ENCODE results near the gene CNOT2. TPM values are rescaled to one million over a fixed set of nuclear protein-coding genes. Genes with fewer than 3 reads are reported as not detected.
A peak's percentile ranks its signal among the peaks of the same experiment; 100 is the strongest.
"Not testable (repeated sequence)": the region's sequence is repeated elsewhere in the genome, so short reads cannot be mapped to it uniquely, and the experiment has no call there.

CNOT2 gene
- total RNA-seq, 2 experiments from 2014 or later = 76.2 to 78.2 TPM

GRCh38 chr12:70275045-70275444, 31.8 kb downstream of the CNOT2 start:
- no peak overlapping the region for H3K4me3 Mint-ChIP-seq
- DNase-seq = no peak
- peaks cover 46% of the 10 kb centered on the region for H3K36me3 Mint-ChIP-seq (ENCODE audit: low read depth)
- peaks cover 18% of the 10 kb centered on the region for H3K4me1 Mint-ChIP-seq (ENCODE audit: low read depth)
- ATAC-seq = no peak
- CTCF ChIA-PET = no interaction called here
- POLR2A ChIA-PET = interaction anchor here (0.6 kb wide), 1 partner anchor 169 kb away, joined by 3 read pairs; no protein-coding TSS in a partner anchor
- peak overlapping the region; percentile 10 for H3K27ac Mint-ChIP-seq
- no peaks in the 10 kb centered on the region for H3K27me3 Mint-ChIP-seq (ENCODE audit: low read depth)
- H3K9me3 Mint-ChIP-seq (ENCODE audit: insufficient read depth) = peaks cover 7% of the 10 kb centered on the region

GRCh38 chr12:70277973-70278372, 34.7 kb downstream of the CNOT2 start:
- Mint-ChIP-seq H3K4me1 (ENCODE audit: low read depth) (peaks cover 12% of the 10 kb centered on the region), H3K27me3 (ENCODE audit: low read depth) (no peaks in the 10 kb centered on the region), H3K36me3 (ENCODE audit: low read depth) (peaks cover 44% of the 10 kb centered on the region), H3K4me3 (no peak overlapping the region), H3K9me3 (ENCODE audit: insufficient read depth) (peaks cover 7% of the 10 kb centered on the region), H3K27ac (no peak overlapping the region)
- ATAC-seq = no peak
- CTCF ChIA-PET = no interaction called here
- DNase-seq = no peak
- POLR2A ChIA-PET = no interaction called here

DNA sequence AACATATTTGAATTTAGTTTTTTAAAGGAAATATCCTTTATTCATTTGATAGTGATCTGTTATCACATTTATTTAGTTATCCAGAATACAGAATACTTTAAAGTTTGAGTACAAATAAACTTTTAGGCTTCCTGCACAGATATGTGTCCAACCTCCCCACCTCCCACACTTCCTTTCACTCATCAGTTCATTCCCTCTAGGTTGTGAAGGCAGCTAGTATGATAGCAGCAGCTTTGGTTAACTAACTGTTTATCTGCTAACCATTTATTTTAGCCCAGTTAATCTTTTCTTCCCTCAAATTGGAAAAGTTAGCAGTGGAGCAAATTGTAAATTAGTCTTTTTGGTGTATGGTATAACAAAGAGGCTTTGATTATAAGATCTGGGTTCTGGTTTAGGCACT, 35.7 kb downstream of the CNOT2 start:
- CTCF ChIA-PET = no interaction called here
- H3K27ac Mint-ChIP-seq = no peak overlapping the region
- POLR2A ChIA-PET = no interaction called here
- peaks cover 40% of the 10 kb centered on the region for H3K36me3 Mint-ChIP-seq (ENCODE audit: low read depth)
- H3K4me1 Mint-ChIP-seq (ENCODE audit: low read depth) = peaks cover 12% of the 10 kb centered on the region
- H3K9me3 Mint-ChIP-seq (ENCODE audit: insufficient read depth) = peaks cover 7% of the 10 kb centered on the region
- DNase-seq = no peak
- no peaks in the 10 kb centered on the region for H3K27me3 Mint-ChIP-seq (ENCODE audit: low read depth)
- ATAC-seq = no peak
- no peak overlapping the region for H3K4me3 Mint-ChIP-seq

DNA sequence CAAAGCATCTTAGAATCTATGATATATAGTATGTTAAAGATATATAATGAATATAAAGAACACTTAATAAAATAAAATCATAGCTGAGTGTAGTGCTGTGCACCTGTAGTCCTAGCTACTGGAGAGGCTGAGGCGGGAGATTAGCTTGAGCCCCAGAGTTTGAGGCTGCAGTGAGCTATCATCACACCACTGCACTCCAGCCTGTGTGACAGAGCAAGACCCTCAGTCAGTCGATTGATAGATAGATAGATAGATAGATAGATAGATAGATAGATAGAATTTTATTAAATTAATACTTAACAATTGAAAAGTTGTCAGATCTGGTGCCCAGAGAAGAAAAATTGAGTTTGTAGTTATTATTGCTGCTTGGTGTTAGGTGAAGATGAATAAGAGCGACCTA, 40.0 kb downstream of the CNOT2 start:
- Mint-ChIP-seq H3K27ac (no peak overlapping the region), H3K9me3 (ENCODE audit: insufficient read depth) (no peaks in the 10 kb centered on the region), H3K27me3 (ENCODE audit: low read depth) (no peaks in the 10 kb centered on the region), H3K4me1 (ENCODE audit: low read depth) (no peaks in the 10 kb centered on the region), H3K36me3 (ENCODE audit: low read depth) (peaks cover 33% of the 10 kb centered on the region), H3K4me3 (no peak overlapping the region)
- ChIA-PET CTCF (interaction anchor here (0.6 kb wide), 1 partner anchor 10 kb away, joined by 3 read pairs; no protein-coding TSS in a partner anchor), POLR2A (no interaction called here)
- no peak for DNase-seq
- no peak for ATAC-seq

- H3K9me3 Mint-ChIP-seq (ENCODE audit: insufficient read depth) = peaks cover 4% of the 10 kb centered on the region
- POLR2A ChIA-PET = no interaction called here
- ATAC-seq (no peak), DNase-seq (no peak)
- H3K27ac Mint-ChIP-seq = no peak overlapping the region
- no peaks in the 10 kb centered on the region for H3K27me3 Mint-ChIP-seq (ENCODE audit: low read depth)
- no peak overlapping the region for H3K4me3 Mint-ChIP-seq
- CTCF ChIA-PET = no interaction called here
- peaks cover 48% of the 10 kb centered on the region for H3K36me3 Mint-ChIP-seq (ENCODE audit: low read depth)
- H3K4me1 Mint-ChIP-seq (ENCODE audit: low read depth) = peaks cover 3% of the 10 kb centered on the region
These were observed 45.6 kb downstream of the CNOT2 start for GRCh38 chr12:70288817-70289216.

DNA sequence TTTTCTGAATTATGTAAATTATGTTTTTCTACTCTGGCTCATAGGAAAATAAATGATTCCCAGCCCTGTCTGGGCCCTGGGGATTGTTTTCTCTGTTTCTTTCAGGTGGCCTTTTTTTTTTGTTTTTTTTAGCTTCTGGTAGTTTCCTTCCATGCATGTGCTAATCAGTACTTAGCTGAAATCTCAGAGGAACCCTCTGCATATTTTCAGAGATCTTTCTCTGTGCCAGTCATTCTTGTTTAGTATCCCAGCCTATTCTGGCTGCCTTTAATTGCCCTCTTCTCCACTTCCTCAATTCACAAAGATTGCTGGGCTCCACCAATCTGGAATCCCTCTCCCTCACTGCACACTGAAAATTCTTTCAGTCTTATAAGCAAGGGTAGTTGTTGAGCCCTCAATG, 46.9 kb downstream of the CNOT2 start:
- ATAC-seq (no peak), DNase-seq (no peak)
- POLR2A ChIA-PET = no interaction called here
- no peak overlapping the region for H3K27ac Mint-ChIP-seq
- H3K9me3 Mint-ChIP-seq (ENCODE audit: insufficient read depth) = peaks cover 4% of the 10 kb centered on the region
- peaks cover 57% of the 10 kb centered on the region for H3K36me3 Mint-ChIP-seq (ENCODE audit: low read depth)
- CTCF ChIA-PET = no interaction called here
- H3K4me3 Mint-ChIP-seq = no peak overlapping the region
- peaks cover 3% of the 10 kb centered on the region for H3K4me1 Mint-ChIP-seq (ENCODE audit: low read depth)
- H3K27me3 Mint-ChIP-seq (ENCODE audit: low read depth) = no peaks in the 10 kb centered on the region

GRCh38 chr12:70292017-70292776, 49.0 kb downstream of the CNOT2 start:
- peaks cover 54% of the 10 kb centered on the region for H3K36me3 Mint-ChIP-seq (ENCODE audit: low read depth)
- DNase-seq (no peak), ATAC-seq (no peak)
- ChIA-PET POLR2A (no interaction called here), CTCF (no interaction called here)
- peaks cover 3% of the 10 kb centered on the region for H3K4me1 Mint-ChIP-seq (ENCODE audit: low read depth)
- no peaks in the 10 kb centered on the region for H3K27me3 Mint-ChIP-seq (ENCODE audit: low read depth)
- H3K27ac Mint-ChIP-seq = no peak overlapping the region
- H3K9me3 Mint-ChIP-seq (ENCODE audit: insufficient read depth) = peaks cover 4% of the 10 kb centered on the region
- H3K4me3 Mint-ChIP-seq = no peak overlapping the region

- Mint-ChIP-seq H3K27ac (peak overlapping the region; percentile 74), H3K4me1 (ENCODE audit: low read depth) (peaks cover 18% of the 10 kb centered on the region), H3K36me3 (ENCODE audit: low read depth) (peaks cover 50% of the 10 kb centered on the region)
- H3K4me3 Mint-ChIP-seq; POLR2A ChIA-PET; ATAC-seq; CTCF ChIA-PET; H3K9me3 Mint-ChIP-seq (ENCODE audit: insufficient read depth); H3K27me3 Mint-ChIP-seq (ENCODE audit: low read depth): not testable (repeated sequence)
- peak; percentile 38 for DNase-seq
These were observed 61.7 kb downstream of the CNOT2 start for GRCh38 chr12:70304684-70305555.

DNA sequence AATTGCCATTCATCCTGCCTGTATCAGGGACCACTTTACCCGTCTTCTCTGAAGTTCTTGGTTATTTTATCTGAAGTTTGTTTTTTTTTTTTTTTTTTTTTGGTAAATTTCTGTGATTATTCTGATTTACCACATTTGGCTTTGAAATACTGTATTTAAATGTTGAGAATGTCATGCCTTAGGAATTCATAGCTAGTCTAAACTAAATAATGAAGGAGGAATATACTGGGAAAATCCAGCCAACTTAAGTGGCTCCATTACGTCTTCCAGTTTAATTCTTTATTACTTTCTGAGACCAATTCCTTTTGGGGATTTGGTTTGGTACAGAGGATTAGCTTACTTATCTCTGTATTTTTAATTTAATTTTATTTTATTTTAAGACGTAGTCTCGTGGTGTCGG, 62.6 kb downstream of the CNOT2 start:
- Mint-ChIP-seq H3K4me1 (ENCODE audit: low read depth) (peaks cover 18% of the 10 kb centered on the region), H3K36me3 (ENCODE audit: low read depth) (peaks cover 48% of the 10 kb centered on the region), H3K27me3 (ENCODE audit: low read depth) (no peaks in the 10 kb centered on the region), H3K27ac (no peak overlapping the region), H3K4me3 (no peak overlapping the region), H3K9me3 (ENCODE audit: insufficient read depth) (no peaks in the 10 kb centered on the region)
- ChIA-PET CTCF (no interaction called here), POLR2A (no interaction called here)
- ATAC-seq (no peak), DNase-seq (no peak)

DNA sequence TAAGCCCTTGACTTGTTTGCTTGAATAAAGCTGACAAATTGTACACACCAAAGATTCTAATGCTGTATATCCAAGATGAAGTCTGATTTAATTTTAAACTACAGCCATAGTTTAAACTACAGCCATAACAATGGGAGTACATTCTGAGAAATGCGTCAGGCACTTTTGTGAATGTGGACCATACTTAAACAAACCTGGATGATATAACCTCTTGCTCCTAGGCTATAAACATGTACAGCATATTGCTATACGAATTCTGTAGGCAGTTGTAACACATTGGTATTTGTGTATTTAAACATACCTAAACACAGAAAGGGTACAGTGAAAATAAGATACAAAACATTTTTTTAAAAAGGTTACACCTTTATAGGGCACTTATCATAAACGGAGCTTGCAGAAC, 63.4 kb downstream of the CNOT2 start:
- peaks cover 46% of the 10 kb centered on the region for H3K36me3 Mint-ChIP-seq (ENCODE audit: low read depth)
- DNase-seq (no peak), ATAC-seq (no peak)
- ChIA-PET POLR2A (no interaction called here), CTCF (no interaction called here)
- peaks cover 18% of the 10 kb centered on the region for H3K4me1 Mint-ChIP-seq (ENCODE audit: low read depth)
- no peaks in the 10 kb centered on the region for H3K9me3 Mint-ChIP-seq (ENCODE audit: insufficient read depth)
- H3K27ac Mint-ChIP-seq = no peak overlapping the region
- H3K27me3 Mint-ChIP-seq (ENCODE audit: low read depth) = no peaks in the 10 kb centered on the region
- no peak overlapping the region for H3K4me3 Mint-ChIP-seq

DNA sequence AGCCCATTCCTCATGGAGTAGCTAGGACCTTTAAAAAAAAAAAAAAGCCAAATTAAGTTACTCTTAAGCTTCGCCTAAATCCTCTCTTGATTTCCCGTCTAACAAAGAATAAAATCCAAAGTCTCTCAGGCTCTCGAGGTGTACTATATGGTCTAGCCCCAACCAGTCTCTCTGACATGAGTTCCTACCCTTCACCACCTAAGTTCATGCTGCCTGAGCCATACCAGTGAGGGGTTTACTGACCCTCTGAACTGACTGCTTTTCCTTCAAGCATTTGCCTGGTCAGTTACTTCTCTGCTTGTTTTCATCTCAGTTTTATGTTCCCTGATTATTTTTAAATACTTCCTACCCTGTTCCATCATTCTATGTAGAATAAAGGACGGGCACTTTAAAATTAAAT, 64.6 kb downstream of the CNOT2 start:
- Mint-ChIP-seq H3K27ac (no peak overlapping the region), H3K27me3 (ENCODE audit: low read depth) (no peaks in the 10 kb centered on the region), H3K36me3 (ENCODE audit: low read depth) (peaks cover 44% of the 10 kb centered on the region), H3K4me3 (no peak overlapping the region), H3K9me3 (ENCODE audit: insufficient read depth) (no peaks in the 10 kb centered on the region), H3K4me1 (ENCODE audit: low read depth) (peaks cover 18% of the 10 kb centered on the region)
- ChIA-PET POLR2A (no interaction called here), CTCF (no interaction called here)
- ATAC-seq (no peak), DNase-seq (no peak)

- H3K9me3 Mint-ChIP-seq (ENCODE audit: insufficient read depth) = no peaks in the 10 kb centered on the region
- H3K4me3 Mint-ChIP-seq = no peak overlapping the region
- DNase-seq (no peak), ATAC-seq (no peak)
- no peaks in the 10 kb centered on the region for H3K27me3 Mint-ChIP-seq (ENCODE audit: low read depth)
- H3K36me3 Mint-ChIP-seq (ENCODE audit: low read depth) = peaks cover 38% of the 10 kb centered on the region
- ChIA-PET CTCF (no interaction called here), POLR2A (no interaction called here)
- H3K27ac Mint-ChIP-seq = no peak overlapping the region
- peaks cover 9% of the 10 kb centered on the region for H3K4me1 Mint-ChIP-seq (ENCODE audit: low read depth)
These were observed 66.1 kb downstream of the CNOT2 start for GRCh38 chr12:70309348-70309747.

All from activated CD8-positive, alpha-beta T cell treated with anti-CD3 and anti-CD28 coated beads, Interleukin-2, amount 10 ng/mL, durations not matched to agents 7 days and 5 days (primary cell).